HT-29 (cell line): ENCODE results near the gene TRIOBP. TPM values are rescaled to one million over a fixed set of nuclear protein-coding genes. Genes with fewer than 3 reads are reported as not detected.

ENCODE experiments used
- DNase-seq: peaks from one replicate; pipeline ENCODE4 v3.0.0-alpha.2; 2015; ENCODE audit warnings: low spot score
- total RNA-seq: library from RNA; depleted of rRNA; stranded (reverse); fragments of >200 nt; shearing (Covaris generic); gene quantifications from 2 replicates; pipeline ENCODE4 v1.2.3, GENCODE V29; 2014

TRIOBP gene
- total RNA-seq, 1 experiment from 2014 or later = 91.3 TPM

DNA sequence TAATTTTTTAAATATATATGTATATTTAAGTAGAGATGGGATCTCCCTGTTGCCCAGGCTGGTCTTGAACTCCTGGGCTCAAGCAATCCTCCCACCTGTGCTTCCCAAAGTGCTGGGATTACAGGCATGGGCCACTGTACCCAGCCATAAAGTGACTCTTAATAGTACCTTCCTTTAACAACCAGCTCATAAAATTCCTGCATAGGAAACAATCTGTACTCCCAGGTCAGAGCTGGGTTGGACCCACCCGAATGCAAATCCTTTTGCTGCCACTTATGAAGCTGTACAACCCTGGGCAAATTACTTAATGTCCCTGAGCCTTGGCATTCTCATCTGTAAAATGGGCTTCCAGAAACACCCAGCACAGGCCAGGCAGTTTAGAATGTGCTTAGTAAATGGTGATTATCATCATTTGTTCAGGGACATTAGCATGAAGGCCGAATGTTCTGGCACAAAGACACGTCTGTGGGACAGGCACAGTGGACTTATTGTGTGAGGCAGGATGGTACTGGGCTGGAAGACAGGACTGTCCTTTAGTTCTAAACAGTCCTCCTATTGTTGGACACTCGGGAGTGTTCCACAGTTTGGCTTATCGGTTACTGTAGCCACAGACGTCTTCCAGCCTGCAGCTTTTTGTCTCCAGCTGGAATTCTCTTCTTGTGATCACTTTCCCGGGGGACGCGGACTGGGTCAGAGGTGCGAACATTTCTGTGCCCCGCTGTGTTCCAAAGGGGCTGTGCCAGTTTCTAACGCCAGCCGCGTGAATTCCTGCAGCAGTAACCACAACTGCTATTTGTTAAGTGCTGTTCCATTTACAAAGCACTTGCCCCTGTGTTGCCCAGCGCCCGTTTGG, 32.4 kb upstream of the TRIOBP start:
- no peak for DNase-seq

DNA sequence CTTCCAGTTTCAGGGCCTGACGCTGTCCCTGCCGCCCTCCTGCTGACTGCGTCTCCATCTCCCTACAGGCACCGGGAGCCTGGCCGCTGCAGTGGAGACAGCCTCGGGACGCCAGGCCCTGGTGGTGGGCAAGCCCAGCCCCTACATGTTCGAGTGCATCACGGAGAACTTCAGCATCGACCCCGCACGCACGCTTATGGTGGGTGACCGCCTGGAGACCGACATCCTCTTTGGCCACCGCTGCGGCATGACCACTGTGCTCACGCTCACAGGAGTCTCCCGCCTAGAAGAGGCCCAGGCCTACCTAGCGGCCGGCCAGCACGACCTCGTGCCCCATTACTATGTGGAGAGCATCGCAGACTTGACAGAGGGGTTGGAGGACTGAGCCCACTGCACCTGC, 31.4 kb upstream of the TRIOBP start:
- no peak for DNase-seq

DNA sequence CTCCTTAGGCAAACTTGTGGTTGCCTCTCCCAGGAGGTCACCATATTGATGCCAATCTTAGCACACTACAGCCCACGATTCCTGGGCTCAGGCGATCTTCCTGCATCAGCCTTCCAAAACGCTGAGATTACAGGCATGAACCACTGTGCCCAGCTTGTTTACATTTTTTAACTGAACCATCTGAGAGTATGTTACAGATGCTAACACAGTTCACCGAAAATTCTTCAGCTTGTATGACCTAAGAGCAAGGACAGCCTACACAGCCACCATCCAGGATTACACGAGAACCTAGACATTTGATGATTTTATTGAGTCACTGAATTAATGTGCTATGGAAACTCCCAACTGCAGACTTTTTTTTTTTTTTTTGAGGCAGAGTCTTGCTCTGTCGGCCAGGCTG, 27.3 kb upstream of the TRIOBP start:
- DNase-seq = no peak

DNA sequence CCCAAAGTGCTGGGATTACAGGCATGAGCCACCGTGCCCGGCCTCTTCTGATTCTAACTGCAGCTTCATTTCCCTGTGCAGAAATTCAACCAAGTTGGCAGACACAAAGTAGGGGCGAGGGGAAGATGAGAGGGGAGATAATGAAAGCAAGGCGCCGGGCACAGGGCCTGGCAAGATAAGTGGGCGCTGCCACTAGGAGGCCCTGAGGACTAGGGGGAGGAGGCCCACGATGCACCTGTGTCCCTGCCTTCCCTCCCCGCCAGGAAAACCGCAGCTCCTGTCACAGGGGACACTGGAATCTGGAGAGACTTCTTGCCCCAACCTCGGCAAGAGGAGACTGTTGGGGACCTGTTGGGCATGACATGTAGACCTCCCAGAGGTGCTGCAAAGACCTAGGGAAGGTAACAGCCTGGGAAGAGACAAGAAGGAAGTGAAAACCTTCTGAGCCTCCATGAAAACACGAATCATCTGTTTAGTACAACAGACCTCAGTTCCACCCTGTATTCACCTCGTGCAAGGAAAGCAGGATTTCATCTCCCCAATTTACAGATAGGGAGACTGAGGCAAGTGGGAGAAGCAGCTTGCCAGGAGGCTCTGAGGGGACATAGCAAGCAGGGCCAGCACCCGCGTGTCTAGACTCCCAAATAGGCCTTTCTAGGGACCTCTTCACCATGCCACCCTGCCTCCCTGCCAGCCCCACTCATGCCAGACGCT, 24.5 kb upstream of the TRIOBP start:
- DNase-seq = no peak

DNA sequence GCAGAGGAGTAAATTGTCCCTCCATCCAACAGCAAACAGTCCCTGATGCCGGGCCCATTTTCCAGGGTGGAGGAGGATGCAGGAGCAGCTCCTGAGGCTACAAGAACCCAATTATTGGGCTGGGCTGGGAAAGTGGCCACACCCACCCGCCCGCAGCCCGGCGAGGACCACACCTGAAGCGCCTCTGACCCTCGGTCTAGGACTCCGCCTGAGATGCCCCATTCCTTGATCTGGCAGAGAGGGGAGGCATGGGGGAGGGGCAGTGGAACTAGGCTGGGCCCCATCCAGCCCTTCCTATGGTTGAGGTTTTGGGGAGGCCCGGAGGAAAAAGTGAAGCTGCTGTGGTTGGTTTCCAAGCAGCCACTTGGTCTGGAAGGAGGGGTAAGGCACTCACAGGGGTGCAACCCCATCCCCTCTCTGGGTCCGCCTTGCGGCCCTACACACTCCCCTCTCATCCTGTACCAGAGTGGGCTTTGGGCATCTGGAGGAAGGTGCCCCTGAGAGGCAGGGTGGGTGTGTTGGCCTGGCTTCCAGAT, 23.9 kb upstream of the TRIOBP start:
- no peak for DNase-seq

DNA sequence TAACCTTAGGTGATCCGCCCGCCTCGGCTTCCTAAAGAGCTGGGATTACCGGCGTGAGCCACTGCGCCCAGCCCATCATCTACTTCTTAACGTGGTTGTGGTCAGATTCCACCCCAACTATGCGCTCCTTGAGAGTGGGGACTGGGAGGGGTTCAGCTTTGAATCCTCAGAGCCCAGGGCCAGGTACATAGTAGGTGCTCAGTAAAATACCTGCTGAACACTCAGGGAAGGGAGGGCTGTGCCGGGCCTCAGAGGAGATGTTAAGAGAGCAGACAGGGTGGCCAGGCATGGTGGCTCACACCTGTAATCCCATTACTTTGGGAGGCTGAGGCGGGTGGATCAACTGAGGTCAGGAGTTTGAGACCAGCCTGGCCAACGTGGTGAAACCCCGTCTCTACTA, 22.6 kb upstream of the TRIOBP start:
- no peak for DNase-seq

DNA sequence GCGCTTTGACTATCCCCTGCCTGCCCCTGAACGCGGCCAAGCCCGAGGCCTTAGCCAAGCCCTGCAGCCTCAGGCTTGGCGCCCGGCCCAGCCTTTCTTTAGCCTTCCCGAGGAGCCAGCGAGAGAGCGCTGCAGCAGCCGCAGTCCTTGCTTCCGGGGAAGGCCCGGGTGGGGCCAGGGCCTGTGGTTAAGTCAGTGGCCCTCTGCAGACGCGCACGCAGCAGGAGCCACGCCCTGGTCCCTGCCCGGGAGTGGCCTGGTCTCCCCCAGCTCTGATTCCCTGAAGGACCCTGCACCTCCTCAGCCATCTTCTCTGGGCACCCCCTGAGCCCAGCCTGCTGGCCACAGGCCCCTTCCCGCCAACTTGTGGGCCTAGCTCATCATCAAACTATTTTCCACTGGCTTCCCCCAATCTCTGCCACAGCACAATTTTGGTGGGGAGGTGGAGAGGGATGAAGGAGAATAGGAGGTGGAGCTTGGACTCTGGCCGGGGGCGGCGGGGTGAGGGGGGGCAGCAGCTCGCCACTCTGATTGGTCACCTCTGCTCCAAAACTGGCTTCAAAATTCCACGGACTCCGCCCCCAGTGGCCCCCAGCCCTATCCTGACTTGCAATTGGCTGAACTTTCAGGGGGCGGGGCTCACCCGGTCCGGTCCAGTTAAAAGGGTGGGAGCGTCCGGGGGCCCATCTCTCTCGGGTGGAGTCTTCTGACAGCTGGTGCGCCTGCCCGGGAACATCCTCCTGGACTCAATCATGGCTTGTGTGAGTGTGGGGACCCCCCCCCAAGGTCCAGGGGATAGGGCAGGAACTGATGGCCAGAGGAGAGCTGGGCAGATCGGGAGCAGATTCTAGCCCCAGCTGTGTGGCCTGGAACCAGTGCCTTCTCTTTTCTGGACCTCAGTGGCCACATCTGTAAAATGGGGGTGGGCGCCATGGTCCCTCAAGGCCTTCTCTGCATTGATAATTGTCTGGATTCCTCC, 21.6 kb upstream of the TRIOBP start, which contains the start of gene LGALS1:
LGALS1 (plus strand) TSS at position 686 of the 979 bp plus-strand sequence; CDS start at position 753, 67 bp downstream.
- DNase-seq = peak; percentile 78

DNA sequence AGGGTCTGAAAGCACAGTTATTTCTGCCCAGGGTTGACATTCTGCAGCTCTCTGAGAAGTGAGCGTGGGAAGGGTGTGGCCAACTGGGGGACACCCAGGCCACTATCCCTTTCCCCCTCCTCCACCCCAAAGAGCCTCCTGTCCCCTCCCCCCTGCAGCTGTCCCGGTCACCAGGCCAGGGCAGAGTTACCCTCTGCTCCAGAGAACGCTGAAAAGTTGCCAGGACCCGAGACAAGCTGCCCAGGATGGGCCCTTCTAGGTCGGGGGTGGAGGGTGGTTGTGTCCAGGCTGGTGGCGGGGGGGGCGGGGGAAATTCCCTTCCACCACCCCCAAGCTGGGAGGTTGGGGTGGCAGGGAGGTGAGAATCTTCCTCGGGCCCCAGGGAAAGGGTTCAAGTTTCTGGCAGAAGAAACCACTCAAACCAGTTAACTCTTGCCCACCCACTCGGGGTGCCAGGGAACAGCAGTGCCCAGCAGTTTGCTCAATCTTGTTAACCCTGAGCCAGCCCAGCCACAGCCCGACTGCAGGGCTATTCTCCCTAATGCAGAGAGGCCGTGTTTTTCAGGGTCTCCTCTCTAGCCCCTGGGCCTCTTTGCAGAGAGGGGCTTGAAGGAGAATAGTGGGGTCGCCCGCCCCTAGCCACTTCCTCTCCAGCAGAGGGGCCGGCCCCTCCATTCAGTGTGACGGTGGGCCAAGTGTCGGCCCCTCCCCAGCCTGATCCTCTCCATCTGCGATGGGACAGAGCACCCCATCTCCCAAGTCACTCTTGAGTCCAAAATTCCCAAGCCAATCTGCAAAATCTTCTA, 20.7 kb upstream of the TRIOBP start:
- no peak for DNase-seq

DNA sequence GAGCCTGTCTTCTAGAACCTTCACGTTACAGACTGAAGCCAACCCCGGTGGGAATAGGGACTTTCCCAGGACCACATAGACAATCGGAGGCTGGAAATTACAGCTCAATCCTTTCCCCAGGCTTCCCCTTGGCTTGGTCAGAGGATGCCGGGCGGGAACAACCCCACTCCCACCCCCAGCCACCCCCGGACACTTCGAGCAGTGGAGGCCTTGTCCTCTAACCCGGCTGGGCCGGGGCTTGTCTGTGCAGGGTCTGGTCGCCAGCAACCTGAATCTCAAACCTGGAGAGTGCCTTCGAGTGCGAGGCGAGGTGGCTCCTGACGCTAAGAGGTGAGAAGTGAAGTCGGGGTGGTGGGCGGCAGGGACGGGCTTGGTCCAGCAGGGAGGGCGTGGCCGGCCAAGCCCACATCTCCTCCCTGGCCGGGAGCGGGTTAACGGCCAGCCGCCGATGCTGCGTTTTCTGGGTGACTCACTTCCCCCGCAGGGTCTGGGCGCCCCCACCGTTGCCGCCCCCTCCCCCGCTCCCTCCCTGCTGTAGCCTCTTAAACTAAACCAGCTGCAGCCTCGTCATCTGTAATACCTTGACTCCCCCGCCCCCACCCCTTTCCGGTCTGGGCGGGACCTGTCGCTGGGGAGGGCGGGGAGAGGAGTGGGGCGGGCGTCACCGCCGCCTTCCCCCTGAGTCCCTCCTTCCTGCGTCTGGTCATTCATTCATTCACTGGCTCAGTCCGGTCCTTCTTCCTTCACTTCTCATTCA, 19.9 kb upstream of the TRIOBP start:
- DNase-seq = peak; percentile 73

DNA sequence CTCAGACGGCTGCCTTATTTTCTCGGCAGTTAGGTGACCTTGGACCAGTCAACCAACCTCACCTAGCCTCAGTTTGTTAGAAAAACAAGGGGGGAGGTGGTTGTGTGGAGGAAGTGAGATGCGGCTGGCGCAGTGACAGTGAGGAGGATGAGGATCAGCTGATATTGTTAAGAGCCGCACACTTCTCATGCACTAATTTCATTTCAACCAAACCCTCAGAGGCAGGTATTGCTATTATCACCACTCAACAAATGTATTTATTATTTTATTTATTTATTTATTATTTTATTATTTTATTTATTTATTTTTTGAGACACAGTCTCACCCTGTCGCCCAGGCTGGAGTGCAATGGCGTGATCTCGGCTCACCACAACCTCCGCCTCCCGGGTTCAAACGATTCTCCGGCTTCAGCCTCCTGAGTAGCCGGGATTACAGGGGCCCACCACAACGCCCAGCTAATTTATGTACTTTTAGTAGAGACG, 19.3 kb upstream of the TRIOBP start:
- DNase-seq = no peak

DNA sequence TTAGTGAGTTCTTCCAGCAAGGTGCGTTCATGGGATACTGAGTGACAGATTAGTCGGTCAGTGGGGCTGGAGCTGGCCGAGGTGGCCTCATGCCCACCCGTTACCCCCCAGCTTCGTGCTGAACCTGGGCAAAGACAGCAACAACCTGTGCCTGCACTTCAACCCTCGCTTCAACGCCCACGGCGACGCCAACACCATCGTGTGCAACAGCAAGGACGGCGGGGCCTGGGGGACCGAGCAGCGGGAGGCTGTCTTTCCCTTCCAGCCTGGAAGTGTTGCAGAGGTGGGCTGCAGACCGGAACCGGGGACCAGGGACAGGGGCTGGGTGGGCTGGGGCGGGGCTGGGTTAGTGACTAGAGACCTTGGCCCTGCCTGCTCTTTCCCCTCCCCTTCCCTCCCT, 18.5 kb upstream of the TRIOBP start:
- DNase-seq = no peak

DNA sequence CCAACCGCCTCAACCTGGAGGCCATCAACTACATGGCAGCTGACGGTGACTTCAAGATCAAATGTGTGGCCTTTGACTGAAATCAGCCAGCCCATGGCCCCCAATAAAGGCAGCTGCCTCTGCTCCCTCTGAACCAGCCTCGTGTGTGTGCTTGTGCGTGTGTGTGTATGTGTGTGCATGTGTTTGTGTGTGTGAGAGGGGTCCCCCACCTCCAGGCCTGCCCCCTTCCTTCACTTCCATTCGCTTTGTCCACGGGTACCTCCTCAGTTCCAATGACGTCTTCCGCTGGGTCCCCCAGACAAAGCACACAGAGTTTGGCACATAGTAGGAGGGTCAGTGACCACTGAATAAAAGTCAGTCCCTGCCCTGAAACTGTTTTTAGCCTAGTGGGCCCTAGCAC, 17.2 kb upstream of the TRIOBP start:
- no peak for DNase-seq

DNA sequence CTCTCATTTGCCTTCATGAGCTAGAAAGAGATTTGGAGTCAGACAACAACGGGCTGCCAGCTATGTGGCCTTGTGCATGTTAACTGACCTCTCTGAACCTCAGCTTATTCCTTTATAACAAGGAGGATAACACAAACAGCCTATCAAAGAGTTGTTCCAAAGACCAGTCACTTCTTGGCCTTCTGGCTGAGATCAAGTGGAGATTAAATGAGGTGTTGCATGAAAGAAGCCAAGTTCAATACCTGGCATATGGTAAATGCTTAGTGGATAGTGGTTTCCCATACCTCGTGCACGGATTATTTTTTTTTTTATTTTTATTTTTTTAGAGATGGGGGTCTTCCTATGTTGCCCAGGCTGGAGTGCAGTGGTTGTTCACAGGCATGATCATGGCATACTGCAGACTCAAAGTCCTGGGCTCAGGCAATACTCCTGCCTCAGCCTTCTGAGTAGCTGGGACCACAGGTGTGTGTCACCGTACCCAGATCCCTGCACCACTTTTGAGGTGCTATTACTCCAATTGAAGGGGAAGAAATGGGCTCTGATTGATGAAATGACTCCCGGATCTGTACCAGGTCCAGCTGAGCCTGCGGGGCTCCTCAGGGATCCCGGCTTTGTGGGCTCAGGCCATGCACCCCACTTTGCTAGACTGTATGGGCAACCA, 16.5 kb upstream of the TRIOBP start:
- no peak for DNase-seq

DNA sequence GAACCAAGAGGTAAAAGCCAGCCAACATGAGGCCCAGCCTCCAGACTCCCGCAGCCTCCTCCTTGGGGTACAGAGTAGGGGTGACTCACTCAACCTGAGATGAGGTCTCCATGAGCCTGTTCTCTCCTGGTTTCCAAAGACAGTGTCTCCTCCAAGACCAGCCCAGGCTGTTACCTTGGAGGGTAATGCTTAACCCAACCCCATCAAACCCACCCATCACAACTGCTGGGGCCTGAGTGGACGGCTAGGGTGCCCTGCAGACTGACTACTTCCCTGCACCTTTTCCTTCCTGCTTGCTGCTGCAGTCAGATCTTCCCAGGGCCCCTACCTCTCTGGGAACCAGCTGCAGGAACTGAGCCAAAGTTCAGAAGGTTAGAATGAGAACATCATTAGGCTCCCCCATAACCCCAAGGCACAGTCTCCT, 15.8 kb upstream of the TRIOBP start:
- no peak for DNase-seq

DNA sequence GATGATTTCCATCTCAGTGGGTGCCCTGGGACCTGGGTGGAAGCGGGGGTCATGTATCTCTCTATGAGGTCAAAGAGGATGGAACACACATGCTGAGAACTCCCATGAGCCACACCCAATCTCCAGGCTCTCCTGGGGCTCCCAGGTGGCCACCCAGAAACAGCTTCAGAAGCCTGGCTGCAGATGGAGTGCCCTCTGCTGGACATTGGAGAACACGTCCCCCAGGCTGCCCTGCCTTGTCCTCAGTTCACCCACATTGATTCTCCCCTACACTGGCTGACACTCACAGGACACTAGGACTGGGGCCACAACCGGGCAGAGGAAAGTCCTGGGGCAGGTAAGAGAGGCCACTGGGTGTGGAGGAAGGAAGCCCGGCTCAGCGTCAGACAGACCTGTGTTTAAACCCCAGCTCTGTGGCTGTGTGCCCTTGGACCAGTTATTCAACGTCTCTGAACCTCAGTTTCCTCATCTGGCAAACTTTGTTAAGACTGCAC, 15.2 kb upstream of the TRIOBP start:
- peak; percentile 79 for DNase-seq

DNA sequence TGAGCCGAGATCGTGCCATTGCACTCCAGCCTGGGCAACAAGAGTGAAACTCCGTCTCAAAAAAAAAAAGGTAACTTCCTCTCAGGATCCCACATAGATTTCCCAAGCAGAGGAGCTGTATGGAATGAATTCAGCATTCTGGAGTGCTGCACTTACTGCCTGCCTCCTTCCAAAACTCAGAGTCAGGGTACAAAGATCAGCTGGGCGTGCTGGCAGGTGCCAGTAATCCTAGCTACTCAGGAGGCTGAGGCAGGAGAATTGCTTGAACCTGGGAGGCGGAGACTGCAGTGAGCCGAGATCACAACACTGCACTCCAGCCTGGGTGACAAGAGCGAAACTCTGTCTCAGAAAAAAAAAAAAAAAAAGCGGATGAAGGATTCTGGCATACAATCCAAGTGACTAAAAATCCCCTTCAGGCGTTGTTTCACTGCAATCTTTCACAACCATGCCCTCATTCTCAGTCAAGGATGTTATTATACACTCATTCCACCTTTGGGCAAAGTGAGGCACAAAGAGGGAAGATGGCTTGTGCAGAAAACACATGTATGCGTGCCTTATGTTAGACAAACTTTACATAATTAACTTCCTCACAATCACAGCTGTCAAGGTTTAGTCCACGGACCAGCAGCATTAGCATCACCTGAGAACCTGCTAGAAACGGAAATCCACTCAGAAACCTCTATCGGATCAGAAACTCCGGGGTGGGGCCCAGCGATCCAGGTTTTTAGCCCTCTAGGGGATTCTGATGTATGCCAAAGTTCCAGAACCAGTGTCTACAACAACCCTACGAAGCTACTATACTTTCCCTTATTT, 11.8 kb upstream of the TRIOBP start:
- no peak for DNase-seq

DNA sequence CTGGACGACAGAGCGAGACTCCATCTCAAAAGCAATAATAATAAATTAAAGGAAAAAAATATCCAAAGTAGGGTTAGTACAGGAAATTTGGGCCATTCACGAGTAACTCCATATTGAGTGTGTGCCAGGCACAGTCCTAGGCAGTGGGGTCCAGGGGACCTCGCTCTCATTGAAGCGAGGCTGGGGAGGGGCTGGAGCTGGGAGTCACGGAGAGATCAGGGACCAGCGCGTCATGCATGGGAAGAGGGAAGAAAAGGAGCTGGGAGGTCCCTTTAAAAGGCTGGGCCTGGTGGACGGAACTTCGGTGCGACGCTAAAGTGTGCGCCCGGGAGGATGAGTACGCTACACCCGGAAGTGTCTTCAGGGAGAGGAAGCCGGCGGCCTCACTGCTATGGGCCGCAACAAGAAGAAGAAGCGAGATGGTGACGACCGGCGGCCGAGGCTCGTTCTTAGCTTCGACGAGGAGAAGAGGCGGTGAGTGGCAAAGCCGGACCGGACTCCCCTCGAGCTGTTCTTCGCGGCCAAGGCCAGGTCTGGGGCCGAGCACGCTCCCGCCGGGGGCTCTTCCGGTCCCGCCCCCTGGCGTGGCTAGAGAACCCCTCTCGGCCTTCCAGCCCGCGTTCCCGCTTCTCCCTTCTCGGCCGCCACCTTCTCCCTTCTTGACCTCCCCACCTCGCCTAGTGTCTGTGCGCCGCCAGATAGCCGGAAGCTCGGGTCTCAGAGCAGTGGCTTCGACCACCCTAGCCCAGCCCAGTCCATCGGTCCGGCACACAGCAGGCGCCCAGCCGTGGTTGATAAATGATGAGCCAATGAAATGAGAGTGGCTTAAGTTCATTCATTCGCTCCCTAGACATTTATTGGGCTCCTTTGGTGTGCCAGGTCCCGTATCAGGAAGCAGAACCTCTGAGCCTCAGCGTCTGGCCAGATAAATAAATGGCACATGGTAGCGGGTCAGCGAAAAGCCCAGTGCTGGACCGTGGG, 10.6 kb upstream of the TRIOBP start, which contains the start of gene NOL12:
NOL12 (plus strand) TSS at position 342 of the 981 bp plus-strand sequence; CDS start at position 392, 50 bp downstream.
- peak; percentile 82 for DNase-seq
